ENCODE measurements around the gene INTS1. TPM values are rescaled to one million over a fixed set of nuclear protein-coding genes. Genes with fewer than 3 reads are reported as not detected.

The INTS1 gene
- polyA plus RNA-seq, 2 of the 4 experiments (the other 2 are of a cell fraction) = 14.6 to 48.1 TPM

DNA sequence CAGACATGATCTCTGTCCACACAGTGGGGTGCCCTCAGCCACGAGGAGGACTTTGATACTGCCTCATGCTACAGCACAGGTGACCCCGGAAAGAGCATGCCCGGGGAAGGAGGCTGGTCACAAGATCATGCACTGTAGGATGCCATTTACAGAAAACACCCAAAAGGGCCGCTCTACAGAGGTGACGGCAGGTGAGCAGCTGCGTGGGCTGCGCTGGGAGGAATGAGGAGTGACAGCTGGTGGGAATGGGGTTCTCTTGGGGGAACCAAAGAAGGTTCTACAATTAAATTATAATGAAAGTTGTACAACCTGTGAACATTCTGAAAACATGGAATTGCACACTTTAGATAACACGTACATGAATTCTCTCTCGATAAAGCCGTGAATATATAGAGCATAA is 12.0 kb downstream of the INTS1 start:
- ChIA-PET CTCF (interaction anchor here (0.6 to 2.5 kb wide), 3 partner anchors 19 to 298 kb away, joined by 3 to 23 read pairs (median 3); no protein-coding TSS in a partner anchor), POLR2A (no interaction called here)
- H3K4me1 ChIP-seq = no peaks in the 10 kb centered on the region
- TF ChIP-seq EHF (CRISPR knock-in tag; IDR thresholded peaks at IDR 0.05) = no peak
- TF ChIP-seq ZC3H11A (IDR thresholded peaks at IDR 0.05) = no peak
- TF ChIP-seq ESRRA (IDR thresholded peaks at IDR 0.05; ENCODE audit: borderline replicate concordance, low read length) = no peak
- TF ChIP-seq HOXB5 (CRISPR knock-in tag; IDR thresholded peaks at IDR 0.05) = no peak
- no peak for TF ChIP-seq MYC (IDR thresholded peaks at IDR 0.05; ENCODE audit: borderline replicate concordance, low read length)
- no peak for TF ChIP-seq RNF2 (IDR thresholded peaks at IDR 0.05; ENCODE audit: borderline replicate concordance, low read depth)
- no peak for TF ChIP-seq CHD2 (IDR thresholded peaks at IDR 0.05; ENCODE audit: low read length, partially characterized antibody)
- TF ChIP-seq RFX5 (IDR thresholded peaks at IDR 0.05) = no peak
- no peak for TF ChIP-seq BHLHE40 (IDR thresholded peaks at IDR 0.05; ENCODE audit: low read depth, low read length)
- no peak overlapping the region for H3K4me2 ChIP-seq
- no peaks in the 10 kb centered on the region for H3K9me3 ChIP-seq
- 98% methylated on average over 10 of the region's 10 CpGs for WGBS (ENCODE audit: missing lambda C conversion rate)
- no peak overlapping the region for H3K4me3 ChIP-seq
- ATAC-seq = no peak
- no peak for FAIRE-seq
- H3K27ac ChIP-seq = no peak overlapping the region
- DNase-seq (ENCODE audit: low read depth in 1 of 2, low spot score in 1 of 2) = no peak

DNA sequence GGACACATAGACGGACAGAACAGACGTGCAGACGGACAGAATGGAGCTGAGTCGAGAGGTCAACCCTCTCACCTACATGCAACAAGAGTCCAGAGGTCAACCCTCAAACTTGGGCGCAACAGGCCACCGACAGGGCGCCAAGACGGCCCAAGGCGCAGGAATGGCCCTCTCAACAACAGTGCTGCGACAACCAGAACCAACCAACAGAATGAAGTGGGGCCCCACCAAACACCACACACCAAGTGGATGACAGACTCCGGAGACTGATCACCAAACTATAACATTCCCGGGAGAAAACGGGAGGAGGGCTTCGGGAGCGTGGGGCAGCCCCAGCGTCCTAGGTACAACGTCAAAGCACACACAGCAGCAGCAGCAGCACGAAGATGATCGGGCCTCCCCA is 13.4 kb downstream of the INTS1 start:
- FAIRE-seq = no peak
- 95% methylated on average over 19 of the region's 19 CpGs for WGBS (ENCODE audit: missing lambda C conversion rate)
- DNase-seq (ENCODE audit: low read depth in 1 of 2, low spot score in 1 of 2) = no peak
- Histone ChIP-seq H3K4me2 (no peak overlapping the region), H3K4me3 (no peak overlapping the region), H3K9me3 (no peaks in the 10 kb centered on the region), H3K4me1 (no peaks in the 10 kb centered on the region), H3K27ac (no peak overlapping the region)
- POLR2A ChIA-PET = no interaction called here
- CTCF ChIA-PET = interaction anchor here (1.4 to 10.3 kb wide), 4 partner anchors 11 to 20 kb away, joined by 4 to 103 read pairs (median 4); no protein-coding TSS in a partner anchor
- no peak for ATAC-seq
- no peak for TF ChIP-seq EHMT2 (IDR thresholded peaks at IDR 0.05; ENCODE audit: low read depth)
- no peak for TF ChIP-seq HOXA7 (CRISPR knock-in tag; IDR thresholded peaks at IDR 0.05)
- no peak for TF ChIP-seq ZC3H11A (IDR thresholded peaks at IDR 0.05)
- no peak for TF ChIP-seq KDM1A (IDR thresholded peaks at IDR 0.05; ENCODE audit: low read depth)
- TF ChIP-seq CHD2 (IDR thresholded peaks at IDR 0.05; ENCODE audit: low read length, partially characterized antibody) = no peak
- TF ChIP-seq, protein P1, sequence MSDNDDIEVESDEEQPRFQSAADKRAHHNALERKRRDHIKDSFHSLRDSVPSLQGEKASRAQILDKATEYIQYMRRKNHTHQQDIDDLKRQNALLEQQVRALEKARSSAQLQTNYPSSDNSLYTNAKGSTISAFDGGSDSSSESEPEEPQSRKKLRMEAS (IDR thresholded peaks at IDR 0.05) = no peak
- TF ChIP-seq, protein P2, sequence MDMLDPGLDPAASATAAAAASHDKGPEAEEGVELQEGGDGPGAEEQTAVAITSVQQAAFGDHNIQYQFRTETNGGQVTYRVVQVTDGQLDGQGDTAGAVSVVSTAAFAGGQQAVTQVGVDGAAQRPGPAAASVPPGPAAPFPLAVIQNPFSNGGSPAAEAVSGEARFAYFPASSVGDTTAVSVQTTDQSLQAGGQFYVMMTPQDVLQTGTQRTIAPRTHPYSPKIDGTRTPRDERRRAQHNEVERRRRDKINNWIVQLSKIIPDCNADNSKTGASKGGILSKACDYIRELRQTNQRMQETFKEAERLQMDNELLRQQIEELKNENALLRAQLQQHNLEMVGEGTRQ (IDR thresholded peaks at IDR 0.05) = no peak
- no peak for TF ChIP-seq RNF2 (IDR thresholded peaks at IDR 0.05; ENCODE audit: borderline replicate concordance, low read depth)
- no peak for TF ChIP-seq FOXS1 (CRISPR knock-in tag; IDR thresholded peaks at IDR 0.05)
- no peak for TF ChIP-seq NR3C1 (IDR thresholded peaks at IDR 0.05)
- no peak for TF ChIP-seq RAD21 (conservative IDR thresholded peaks at IDR 0.05 in 1 of 2, IDR thresholded peaks at IDR 0.05 in 1 of 2)
- TF ChIP-seq MAFK (IDR thresholded peaks at IDR 0.05; ENCODE audit: partially characterized antibody) = no peak

DNA sequence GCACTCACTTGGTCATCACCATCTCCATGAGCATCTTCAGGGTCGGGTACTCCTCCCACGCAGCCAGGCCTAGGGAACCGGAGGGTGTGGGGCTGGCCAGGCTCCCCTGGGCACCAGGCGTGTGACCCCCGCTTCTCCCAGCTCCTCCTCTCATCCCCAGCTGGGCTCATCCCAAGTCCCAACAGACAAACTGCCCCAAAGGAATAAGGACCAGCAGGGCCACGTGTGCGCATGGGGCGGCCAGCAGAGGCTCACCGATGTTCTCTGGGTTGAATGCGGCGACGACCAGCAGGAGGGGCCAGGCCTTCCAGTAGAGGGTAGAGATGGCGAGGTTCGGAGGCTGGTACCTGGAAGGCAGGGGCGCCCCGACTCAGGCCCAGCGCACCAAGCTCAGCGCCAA is 14.9 kb downstream of the INTS1 start:
- Histone ChIP-seq H3K4me1 (no peaks in the 10 kb centered on the region), H3K4me2 (no peak overlapping the region), H3K4me3 (no peak overlapping the region), H3K27ac (no peak overlapping the region), H3K9me3 (no peaks in the 10 kb centered on the region)
- ChIA-PET POLR2A (no interaction called here), CTCF (interaction anchor here (0.7 to 10.3 kb wide), 8 partner anchors 11 to 219 kb away, joined by 3 to 103 read pairs (median 4); no protein-coding TSS in a partner anchor)
- no peak for DNase-seq (ENCODE audit: low read depth in 1 of 2, low spot score in 1 of 2)
- no peak for ATAC-seq
- no peak for TF ChIP-seq CEBPB (IDR thresholded peaks at IDR 0.05)
- no peak for TF ChIP-seq MYC (IDR thresholded peaks at IDR 0.05; ENCODE audit: borderline replicate concordance, low read length)
- no peak for TF ChIP-seq FOXS1 (CRISPR knock-in tag; IDR thresholded peaks at IDR 0.05)
- no peak for TF ChIP-seq HEYL (CRISPR knock-in tag; IDR thresholded peaks at IDR 0.05)
- no peak for TF ChIP-seq JUN (IDR thresholded peaks at IDR 0.05)
- no peak for TF ChIP-seq POLR2AphosphoS2 (conservative IDR thresholded peaks at IDR 0.05; ENCODE audit: low read length)
- TF ChIP-seq, protein P3, sequence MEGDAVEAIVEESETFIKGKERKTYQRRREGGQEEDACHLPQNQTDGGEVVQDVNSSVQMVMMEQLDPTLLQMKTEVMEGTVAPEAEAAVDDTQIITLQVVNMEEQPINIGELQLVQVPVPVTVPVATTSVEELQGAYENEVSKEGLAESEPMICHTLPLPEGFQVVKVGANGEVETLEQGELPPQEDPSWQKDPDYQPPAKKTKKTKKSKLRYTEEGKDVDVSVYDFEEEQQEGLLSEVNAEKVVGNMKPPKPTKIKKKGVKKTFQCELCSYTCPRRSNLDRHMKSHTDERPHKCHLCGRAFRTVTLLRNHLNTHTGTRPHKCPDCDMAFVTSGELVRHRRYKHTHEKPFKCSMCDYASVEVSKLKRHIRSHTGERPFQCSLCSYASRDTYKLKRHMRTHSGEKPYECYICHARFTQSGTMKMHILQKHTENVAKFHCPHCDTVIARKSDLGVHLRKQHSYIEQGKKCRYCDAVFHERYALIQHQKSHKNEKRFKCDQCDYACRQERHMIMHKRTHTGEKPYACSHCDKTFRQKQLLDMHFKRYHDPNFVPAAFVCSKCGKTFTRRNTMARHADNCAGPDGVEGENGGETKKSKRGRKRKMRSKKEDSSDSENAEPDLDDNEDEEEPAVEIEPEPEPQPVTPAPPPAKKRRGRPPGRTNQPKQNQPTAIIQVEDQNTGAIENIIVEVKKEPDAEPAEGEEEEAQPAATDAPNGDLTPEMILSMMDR (IDR thresholded peaks at IDR 0.05) = no peak
- no peak for TF ChIP-seq ZSCAN20 (CRISPR knock-in tag; IDR thresholded peaks at IDR 0.05)
- TF ChIP-seq CBX2 (IDR thresholded peaks at IDR 0.05; ENCODE audit: borderline replicate concordance, low read depth) = no peak
- TF ChIP-seq, protein P1 (IDR thresholded peaks at IDR 0.05) = no peak
- FAIRE-seq = no peak
- WGBS (ENCODE audit: missing lambda C conversion rate) = 95% methylated on average over 18 of the region's 18 CpGs

All from A549 (cell line).